Measurements from ENCODE around the gene CACNA1I.
"Not testable (repeated sequence)": the region's sequence is repeated elsewhere in the genome, so short reads cannot be mapped to it uniquely, and the experiment has no call there.

The CACNA1I gene

GRCh38 chr22:39570665-39571064, at the start of gene CACNA1I:
Gene CACNA1I (plus strand): TSS chr22:39570753. CDS start chr22:39570753, 0 bp downstream.
- H3K9me3 ChIP-seq (ENCODE audit: control insufficient read depth, low read length): no peaks in the 10 kb centered on the region
- no peak within 1 kb of the TSS for H3K4me3 ChIP-seq (ENCODE audit: low read length)
- no peak within 1 kb of the TSS for H3K9ac ChIP-seq (ENCODE audit: low read length)
- no peaks in the 10 kb centered on the region for H3K36me3 ChIP-seq (ENCODE audit: control insufficient read depth, insufficient read depth, low read length)
- H3K4me1 ChIP-seq (ENCODE audit: control insufficient read depth, insufficient read depth, low read length): no peaks in the 10 kb centered on the region
- no peaks in the 10 kb centered on the region for H3K27me3 ChIP-seq (ENCODE audit: control insufficient read depth, insufficient read depth, low read length)

- peaks cover 22% of the 10 kb centered on the region for H3K4me1 ChIP-seq (ENCODE audit: control insufficient read depth, insufficient read depth, low read length)
- H3K9ac ChIP-seq (ENCODE audit: low read length): peak overlapping the region; percentile 99
Measured at GRCh38 chr22:39521106-39521885, 49.3 kb upstream of the CACNA1I start.

GRCh38 chr22:39522091-39522490, 48.5 kb upstream of the CACNA1I start:
- Histone ChIP-seq H3K36me3 (ENCODE audit: control insufficient read depth, insufficient read depth, low read length) (peaks cover 17% of the 10 kb centered on the region), H3K9ac (ENCODE audit: low read length) (peak overlapping the region; percentile 99), H3K4me1 (ENCODE audit: control insufficient read depth, insufficient read depth, low read length) (peaks cover 26% of the 10 kb centered on the region), H3K4me3 (ENCODE audit: low read length) (peak overlapping the region; percentile 92)
- not testable (repeated sequence) for H3K27me3 ChIP-seq (ENCODE audit: control insufficient read depth, insufficient read depth, low read length); H3K9me3 ChIP-seq (ENCODE audit: control insufficient read depth, low read length)

More at GRCh38 chr22:39521106-39521885, 49.3 kb upstream of the CACNA1I start:
- peak overlapping the region; percentile 92 for H3K4me3 ChIP-seq (ENCODE audit: low read length)
- H3K9me3 ChIP-seq (ENCODE audit: control insufficient read depth, low read length); H3K27me3 ChIP-seq (ENCODE audit: control insufficient read depth, insufficient read depth, low read length): not testable (repeated sequence)
- H3K36me3 ChIP-seq (ENCODE audit: control insufficient read depth, insufficient read depth, low read length): peaks cover 17% of the 10 kb centered on the region

GRCh38 chr22:39522567-39523300, 47.8 kb upstream of the CACNA1I start:
- Histone ChIP-seq H3K9ac (ENCODE audit: low read length) (peak overlapping the region; percentile 99), H3K4me1 (ENCODE audit: control insufficient read depth, insufficient read depth, low read length) (peaks cover 32% of the 10 kb centered on the region), H3K4me3 (ENCODE audit: low read length) (no peak overlapping the region), H3K9me3 (ENCODE audit: control insufficient read depth, low read length) (no peaks in the 10 kb centered on the region), H3K27me3 (ENCODE audit: control insufficient read depth, insufficient read depth, low read length) (no peaks in the 10 kb centered on the region), H3K36me3 (ENCODE audit: control insufficient read depth, insufficient read depth, low read length) (peaks cover 17% of the 10 kb centered on the region)

- H3K4me1 ChIP-seq (ENCODE audit: control insufficient read depth, insufficient read depth, low read length): peaks cover 37% of the 10 kb centered on the region
- H3K4me3 ChIP-seq (ENCODE audit: low read length): no peak overlapping the region
- H3K9me3 ChIP-seq (ENCODE audit: control insufficient read depth, low read length): no peaks in the 10 kb centered on the region
- H3K9ac ChIP-seq (ENCODE audit: low read length): no peak overlapping the region
- H3K36me3 ChIP-seq (ENCODE audit: control insufficient read depth, insufficient read depth, low read length): peaks cover 20% of the 10 kb centered on the region
- H3K27me3 ChIP-seq (ENCODE audit: control insufficient read depth, insufficient read depth, low read length): no peaks in the 10 kb centered on the region
Measured at GRCh38 chr22:39524089-39524752, 46.3 kb upstream of the CACNA1I start.

GRCh38 chr22:39524753-39525657, 45.5 kb upstream of the CACNA1I start:
- Histone ChIP-seq H3K36me3 (ENCODE audit: control insufficient read depth, insufficient read depth, low read length) (peaks cover 27% of the 10 kb centered on the region), H3K9ac (ENCODE audit: low read length) (no peak overlapping the region), H3K4me3 (ENCODE audit: low read length) (no peak overlapping the region)

GRCh38 chr22:39525658-39525975, 44.9 kb upstream of the CACNA1I start:
- Histone ChIP-seq H3K4me3 (ENCODE audit: low read length) (no peak overlapping the region), H3K4me1 (ENCODE audit: control insufficient read depth, insufficient read depth, low read length) (peaks cover 49% of the 10 kb centered on the region), H3K9ac (ENCODE audit: low read length) (no peak overlapping the region), H3K27me3 (ENCODE audit: control insufficient read depth, insufficient read depth, low read length) (no peaks in the 10 kb centered on the region), H3K9me3 (ENCODE audit: control insufficient read depth, low read length) (no peaks in the 10 kb centered on the region), H3K36me3 (ENCODE audit: control insufficient read depth, insufficient read depth, low read length) (peaks cover 32% of the 10 kb centered on the region)

More at GRCh38 chr22:39524753-39525657, 45.5 kb upstream of the CACNA1I start:
- Histone ChIP-seq H3K27me3 (ENCODE audit: control insufficient read depth, insufficient read depth, low read length) (no peaks in the 10 kb centered on the region), H3K9me3 (ENCODE audit: control insufficient read depth, low read length) (no peaks in the 10 kb centered on the region), H3K4me1 (ENCODE audit: control insufficient read depth, insufficient read depth, low read length) (peaks cover 43% of the 10 kb centered on the region)

- Histone ChIP-seq H3K36me3 (ENCODE audit: control insufficient read depth, insufficient read depth, low read length) (peaks cover 25% of the 10 kb centered on the region), H3K9me3 (ENCODE audit: control insufficient read depth, low read length) (no peaks in the 10 kb centered on the region), H3K4me3 (ENCODE audit: low read length) (no peak overlapping the region), H3K4me1 (ENCODE audit: control insufficient read depth, insufficient read depth, low read length) (peaks cover 60% of the 10 kb centered on the region), H3K9ac (ENCODE audit: low read length) (no peak overlapping the region), H3K27me3 (ENCODE audit: control insufficient read depth, insufficient read depth, low read length) (no peaks in the 10 kb centered on the region)
Measured at GRCh38 chr22:39526736-39527171, 43.8 kb upstream of the CACNA1I start.

- H3K4me1 ChIP-seq (ENCODE audit: control insufficient read depth, insufficient read depth, low read length): peaks cover 57% of the 10 kb centered on the region
- no peak overlapping the region for H3K4me3 ChIP-seq (ENCODE audit: low read length)
- no peak overlapping the region for H3K9ac ChIP-seq (ENCODE audit: low read length)
- no peaks in the 10 kb centered on the region for H3K27me3 ChIP-seq (ENCODE audit: control insufficient read depth, insufficient read depth, low read length)
- no peaks in the 10 kb centered on the region for H3K9me3 ChIP-seq (ENCODE audit: control insufficient read depth, low read length)
- H3K36me3 ChIP-seq (ENCODE audit: control insufficient read depth, insufficient read depth, low read length): peaks cover 21% of the 10 kb centered on the region
Measured at GRCh38 chr22:39527481-39527961, 43.0 kb upstream of the CACNA1I start.

GRCh38 chr22:39528080-39528661, 42.4 kb upstream of the CACNA1I start:
- Histone ChIP-seq H3K36me3 (ENCODE audit: control insufficient read depth, insufficient read depth, low read length) (peaks cover 21% of the 10 kb centered on the region), H3K9me3 (ENCODE audit: control insufficient read depth, low read length) (no peaks in the 10 kb centered on the region), H3K9ac (ENCODE audit: low read length) (peak overlapping the region; percentile 22), H3K4me1 (ENCODE audit: control insufficient read depth, insufficient read depth, low read length) (peaks cover 57% of the 10 kb centered on the region), H3K27me3 (ENCODE audit: control insufficient read depth, insufficient read depth, low read length) (no peaks in the 10 kb centered on the region), H3K4me3 (ENCODE audit: low read length) (no peak overlapping the region)

All from mucosa of stomach (tissue), 1 donor.